ENCODE data around the gene ZNF445.
"Not testable (repeated sequence)": the region's sequence is repeated elsewhere in the genome, so short reads cannot be mapped to it uniquely, and the experiment has no call there.

Gene ZNF445

GRCh38 chr3:44429459-44429858, 48.0 kb downstream of the ZNF445 start:
- no peak for DNase-seq

GRCh38 chr3:44428910-44429309, 48.6 kb downstream of the ZNF445 start:
- DNase-seq = no peak

GRCh38 chr3:44427683-44428082, 49.8 kb downstream of the ZNF445 start:
- DNase-seq = no peak

GRCh38 chr3:44424758-44425157, 52.7 kb downstream of the ZNF445 start:
- no peak for DNase-seq

GRCh38 chr3:44421280-44421679, 56.2 kb downstream of the ZNF445 start:
- DNase-seq = no peak

GRCh38 chr3:44420676-44421075, 56.8 kb downstream of the ZNF445 start:
- no peak for DNase-seq

- no peak for DNase-seq
Observed at GRCh38 chr3:44419923-44420650, 57.4 kb downstream of the ZNF445 start.

- no peak for DNase-seq
Observed at GRCh38 chr3:44419116-44419922, 58.2 kb downstream of the ZNF445 start.

GRCh38 chr3:44418549-44418948, 58.9 kb downstream of the ZNF445 start:
- DNase-seq = no peak

- DNase-seq = not testable (repeated sequence)
Observed at GRCh38 chr3:44418118-44418517, 59.4 kb downstream of the ZNF445 start.

- DNase-seq = no peak
Observed at GRCh38 chr3:44416031-44417030, 61.1 kb downstream of the ZNF445 start.

GRCh38 chr3:44415421-44415820, 62.0 kb downstream of the ZNF445 start:
- DNase-seq = no peak

GRCh38 chr3:44414517-44415090, 62.9 kb downstream of the ZNF445 start:
- no peak for DNase-seq

- DNase-seq = no peak
Observed at GRCh38 chr3:44412365-44412764, 65.1 kb downstream of the ZNF445 start.

- DNase-seq = no peak
Observed at GRCh38 chr3:44411031-44411645, 66.3 kb downstream of the ZNF445 start.

GRCh38 chr3:44409640-44410410, 67.6 kb downstream of the ZNF445 start:
- DNase-seq = no peak

- DNase-seq = no peak
Observed at GRCh38 chr3:44402548-44402947, 74.9 kb downstream of the ZNF445 start.

GRCh38 chr3:44400771-44401170, 76.7 kb downstream of the ZNF445 start:
- DNase-seq = no peak

GRCh38 chr3:44398853-44399252, 78.6 kb downstream of the ZNF445 start:
- DNase-seq = no peak

GRCh38 chr3:44398271-44398670, 79.2 kb downstream of the ZNF445 start:
- DNase-seq = not testable (repeated sequence)

Measured in activated naive CD4-positive, alpha-beta T cell (primary cell).